ENCODE measurements around the gene CDH13. TPM values are rescaled to one million over a fixed set of nuclear protein-coding genes. Genes with fewer than 3 reads are reported as not detected.

Gene CDH13
- polyA plus RNA-seq, 1 experiment: 113 TPM

GRCh38 chr16:83515395-83515794 is 888.6 kb downstream of the CDH13 start:
- no peak for TF ChIP-seq CTCF (IDR thresholded peaks at IDR 0.05; ENCODE audit: insufficient read depth, low read depth, low read length)
- ChIA-PET CTCF (interaction anchor here (1.2 kb wide), 1 partner anchor 10 kb away, joined by 4 read pairs; no protein-coding TSS in a partner anchor), POLR2A (no interaction called here)
- Histone ChIP-seq H3K27me3 (ENCODE audit: control insufficient read depth, insufficient read depth, low read length) (no peaks in the 10 kb centered on the region), H3K4me3 (ENCODE audit: low read depth, low read length) (no peak overlapping the region), H3K36me3 (ENCODE audit: control insufficient read depth, insufficient read depth, low read length) (no peaks in the 10 kb centered on the region)
- DNase-seq (ENCODE audit: low read depth): no peak

- Histone ChIP-seq H3K4me3 (ENCODE audit: low read depth, low read length) (no peak overlapping the region), H3K27me3 (ENCODE audit: control insufficient read depth, insufficient read depth, low read length) (no peaks in the 10 kb centered on the region), H3K36me3 (ENCODE audit: control insufficient read depth, insufficient read depth, low read length) (no peaks in the 10 kb centered on the region)
- ChIA-PET CTCF (interaction anchor here (1.0 kb wide), 1 partner anchor 8 kb away, joined by 3 read pairs; no protein-coding TSS in a partner anchor), POLR2A (no interaction called here)
- DNase-seq (ENCODE audit: low read depth): no peak
- no peak for TF ChIP-seq CTCF (IDR thresholded peaks at IDR 0.05; ENCODE audit: insufficient read depth, low read depth, low read length)
Measured at GRCh38 chr16:83516931-83517330, 890.2 kb downstream of the CDH13 start.

DNA sequence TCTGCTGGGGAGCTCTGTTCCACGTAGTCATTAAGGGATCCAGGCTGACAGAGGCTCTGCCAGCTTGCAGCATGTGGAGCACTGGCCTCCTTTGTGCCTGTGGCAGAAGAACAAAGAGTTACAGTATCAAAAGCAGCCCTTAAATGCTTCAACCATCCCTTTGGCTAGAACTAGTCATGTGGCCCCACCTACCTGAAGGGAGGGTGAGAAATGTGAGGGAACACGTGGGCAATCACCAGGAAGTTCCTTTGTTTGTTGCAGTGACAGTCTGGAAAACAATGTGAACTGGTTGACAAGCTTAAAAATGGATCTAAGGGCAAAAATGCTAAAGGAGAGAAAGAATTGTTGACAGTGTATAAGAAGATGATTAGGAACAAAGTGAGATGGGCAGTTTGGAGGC is 890.6 kb downstream of the CDH13 start:
- DNase-seq (ENCODE audit: low read depth): no peak
- no peak overlapping the region for H3K4me3 ChIP-seq (ENCODE audit: low read depth, low read length)
- no peak for TF ChIP-seq CTCF (IDR thresholded peaks at IDR 0.05; ENCODE audit: insufficient read depth, low read depth, low read length)
- no peaks in the 10 kb centered on the region for H3K36me3 ChIP-seq (ENCODE audit: control insufficient read depth, insufficient read depth, low read length)
- POLR2A ChIA-PET: no interaction called here
- CTCF ChIA-PET: interaction anchor here (1.0 kb wide), 1 partner anchor 8 kb away, joined by 3 read pairs; no protein-coding TSS in a partner anchor
- H3K27me3 ChIP-seq (ENCODE audit: control insufficient read depth, insufficient read depth, low read length): no peaks in the 10 kb centered on the region

DNA sequence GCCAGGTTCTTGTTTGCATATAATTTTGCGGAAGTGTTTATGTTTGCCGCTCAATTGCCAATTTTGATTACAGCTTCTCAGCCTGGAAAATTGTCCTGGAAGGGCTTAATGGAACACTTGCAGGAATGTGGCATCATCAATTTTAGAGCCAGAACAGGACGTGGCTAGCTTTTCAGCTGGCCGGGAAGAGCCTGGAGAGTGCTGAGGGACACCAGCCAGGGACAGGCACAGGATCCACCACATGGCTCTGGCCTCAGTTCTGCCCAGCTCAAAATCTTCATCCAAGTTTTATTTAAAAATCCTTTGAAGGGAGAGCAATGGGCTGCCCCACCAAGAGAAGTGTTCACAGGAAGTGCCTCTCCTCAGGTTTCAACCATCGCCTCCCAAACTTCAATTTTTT is 893.8 kb downstream of the CDH13 start:
- no peak for TF ChIP-seq CTCF (IDR thresholded peaks at IDR 0.05; ENCODE audit: insufficient read depth, low read depth, low read length)
- ChIA-PET CTCF (no interaction called here), POLR2A (no interaction called here)

DNA sequence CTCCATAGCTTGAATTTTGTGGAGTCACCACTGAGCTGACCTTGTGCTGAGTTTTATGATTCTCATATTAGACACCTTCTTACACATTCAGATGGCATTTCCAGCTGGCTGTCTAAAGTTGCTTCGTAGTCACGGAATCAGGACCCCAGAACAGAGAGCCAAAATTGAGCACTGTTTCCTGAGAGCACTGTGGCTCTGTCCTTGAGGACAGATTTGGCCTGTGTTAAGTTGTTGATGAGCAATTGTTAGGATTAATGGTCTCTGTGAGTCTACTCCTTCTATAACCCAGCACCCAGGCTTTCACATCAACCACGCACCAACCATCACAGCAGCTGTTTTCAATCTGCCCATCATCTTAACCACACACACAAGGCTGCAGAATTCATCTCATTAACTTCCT is 903.5 kb downstream of the CDH13 start:
- no peak for TF ChIP-seq CTCF (IDR thresholded peaks at IDR 0.05; ENCODE audit: insufficient read depth, low read depth, low read length)
- ChIA-PET CTCF (no interaction called here), POLR2A (no interaction called here)
- Histone ChIP-seq H3K36me3 (ENCODE audit: control insufficient read depth, insufficient read depth, low read length) (no peaks in the 10 kb centered on the region), H3K4me3 (ENCODE audit: low read depth, low read length) (no peak overlapping the region), H3K27me3 (ENCODE audit: control insufficient read depth, insufficient read depth, low read length) (no peaks in the 10 kb centered on the region)
- DNase-seq (ENCODE audit: low read depth): peak; percentile 80

More for the DNA sequence above, 893.8 kb downstream of the CDH13 start:
- no peak overlapping the region for H3K4me3 ChIP-seq (ENCODE audit: low read depth, low read length)
- no peak for DNase-seq (ENCODE audit: low read depth)
- H3K36me3 ChIP-seq (ENCODE audit: control insufficient read depth, insufficient read depth, low read length): no peaks in the 10 kb centered on the region
- H3K27me3 ChIP-seq (ENCODE audit: control insufficient read depth, insufficient read depth, low read length): no peaks in the 10 kb centered on the region
